ENCODE results near the gene RCBTB2. TPM values are rescaled to one million over a fixed set of nuclear protein-coding genes. Genes with fewer than 3 reads are reported as not detected.

Gene RCBTB2
- total RNA-seq, 1 experiment from 2014 or later, result 11.7 TPM

GRCh38 chr13:48502601-48503319 is 30.1 kb downstream of the RCBTB2 start:
- TF ChIP-seq CTCF (conservative IDR thresholded peaks at IDR 0.05), result no peak

More at GRCh38 chr13:48502601-48503319, 30.1 kb downstream of the RCBTB2 start:
- no peak overlapping the region for H3K23ac ChIP-seq (ENCODE audit: insufficient read length, low read depth, low read length)
- no peaks in the 10 kb centered on the region for H3K27me3 ChIP-seq (ENCODE audit: insufficient read depth, low read length)
- H3K9ac ChIP-seq (ENCODE audit: extremely low read depth, insufficient read length, low read length), result no peak overlapping the region
- no peak overlapping the region for H3K18ac ChIP-seq (ENCODE audit: insufficient read length, low read depth, low read length)
- H3K4me2 ChIP-seq (ENCODE audit: insufficient read depth, insufficient read length, low read length), result no peak overlapping the region
- H4K20me1 ChIP-seq (ENCODE audit: control insufficient read depth, insufficient read depth, insufficient read length), result no peaks in the 10 kb centered on the region
- no peak overlapping the region for H4K91ac ChIP-seq (ENCODE audit: insufficient read length, low read depth, low read length)
- Mint-ChIP-seq H3K27ac (no peak overlapping the region), H3K36me3 (ENCODE audit: insufficient read depth in 1 of 3, low read depth in 3 of 3) (peaks cover 0 to 18% (median 0%) of the 10 kb centered on the region in 3 experiments; a peak in 2 of 7 replicates), H3K9me3 (no peaks in the 10 kb centered on the region), H3K4me3 (no peak overlapping the region), H3K4me1 (peaks cover 12% of the 10 kb centered on the region in 2 experiments), H3K27me3 (ENCODE audit: low read depth) (no peaks in the 10 kb centered on the region)
- H4K5ac ChIP-seq (ENCODE audit: insufficient read length, low read depth, low read length), result no peak overlapping the region
- no peak overlapping the region for H2BK15ac ChIP-seq (ENCODE audit: low read depth, low read length)
- no peak for DNase-seq
- H2BK12ac ChIP-seq (ENCODE audit: insufficient read length, low read depth, low read length), result no peak overlapping the region
- no peaks in the 10 kb centered on the region for H3K79me2 ChIP-seq (ENCODE audit: insufficient read depth, low read length)
- H3K9me3 ChIP-seq (ENCODE audit: control insufficient read depth, low read depth, low read length), result no peaks in the 10 kb centered on the region
- H2BK5ac ChIP-seq (ENCODE audit: insufficient read length, low read length), result no peak overlapping the region
- no peak overlapping the region for H4K8ac ChIP-seq (replicated peaks; ENCODE audit: insufficient read length, low read depth, low read length)
- no peak overlapping the region for H3T11ph ChIP-seq (ENCODE audit: low read length)
- no peak overlapping the region for H3K14ac ChIP-seq (ENCODE audit: insufficient read depth, low read length)
- no peak overlapping the region for H3K4ac ChIP-seq (ENCODE audit: low read depth, low read length)
- no peak overlapping the region for H2AFZ ChIP-seq (ENCODE audit: low read length)
- H3K23me2 ChIP-seq (ENCODE audit: insufficient read length, low read depth, low read length, poor library complexity, severe bottlenecking), result no peaks in the 10 kb centered on the region
- no peaks in the 10 kb centered on the region for H3K79me1 ChIP-seq (ENCODE audit: insufficient read depth, low read depth, low read length, poor library complexity, severe bottlenecking)
- no peak overlapping the region for H2BK20ac ChIP-seq (ENCODE audit: low read depth, low read length, poor library complexity, severe bottlenecking)
- H3K56ac ChIP-seq (ENCODE audit: insufficient read length, low read depth, low read length), result no peak overlapping the region
- H3K27ac ChIP-seq (ENCODE audit: insufficient read length, low read depth, low read length), result no peak overlapping the region
- no CpG with 5 or more reads among the region's 19 CpGs for WGBS (ENCODE audit: extremely low coverage, insufficient read length, low lambda C conversion rate)
- no peak overlapping the region for H2AK5ac ChIP-seq (ENCODE audit: insufficient read length, low read length)
- peaks cover 2% of the 10 kb centered on the region; the same call in 1 of the 2 replicates for H3K4me1 ChIP-seq (ENCODE audit: insufficient read depth, low read length)
- H2BK120ac ChIP-seq (ENCODE audit: low read depth, low read length, poor library complexity, severe bottlenecking), result no peak overlapping the region

Measured in H9 (cell line).